ENCODE results near the gene HINT3.
"Not testable (repeated sequence)": the region's sequence is repeated elsewhere in the genome, so short reads cannot be mapped to it uniquely, and the experiment has no call there.

The HINT3 gene

GRCh38 chr6:125963817-125964216 lies 7.2 kb downstream of the HINT3 start:
- DNase-seq: no peak

- no peak for DNase-seq
Observed at GRCh38 chr6:125966569-125966968, 10.0 kb downstream of the HINT3 start.

- no peak for DNase-seq
Observed at GRCh38 chr6:125968493-125968892, 11.9 kb downstream of the HINT3 start.

GRCh38 chr6:125970760-125971159 lies 14.2 kb downstream of the HINT3 start:
- no peak for DNase-seq

- not testable (repeated sequence) for DNase-seq
Observed at GRCh38 chr6:125972478-125972877, 15.9 kb downstream of the HINT3 start.

GRCh38 chr6:125974214-125974866 lies 17.8 kb downstream of the HINT3 start:
- peak; percentile 53 for DNase-seq

GRCh38 chr6:125979101-125979500 lies 22.5 kb downstream of the HINT3 start:
- DNase-seq: no peak

GRCh38 chr6:125981571-125982185 lies 25.1 kb downstream of the HINT3 start:
- DNase-seq: no peak

- no peak for DNase-seq
Observed at GRCh38 chr6:125983246-125983945, 26.8 kb downstream of the HINT3 start.

GRCh38 chr6:125984311-125984710 lies 27.7 kb downstream of the HINT3 start:
- DNase-seq: no peak

- no peak for DNase-seq
Observed at GRCh38 chr6:125985522-125985921, 29.0 kb downstream of the HINT3 start.

GRCh38 chr6:125985979-125986300 lies 29.4 kb downstream of the HINT3 start:
- no peak for DNase-seq

- peak; percentile 89 for DNase-seq
Observed at GRCh38 chr6:125986301-125987025, 29.9 kb downstream of the HINT3 start, which contains the start of gene TRMT11. TSS of gene TRMT11 (plus strand) at chr6:125986540. CDS start at chr6:125986551, 11 bp downstream.

GRCh38 chr6:125987026-125987617 lies 30.6 kb downstream of the HINT3 start:
- peak; percentile 33 for DNase-seq

GRCh38 chr6:125988280-125988679 lies 31.7 kb downstream of the HINT3 start:
- no peak for DNase-seq

- DNase-seq: no peak
Observed at GRCh38 chr6:125989631-125990030, 33.1 kb downstream of the HINT3 start.

GRCh38 chr6:125991653-125992052 lies 35.1 kb downstream of the HINT3 start:
- DNase-seq: no peak

GRCh38 chr6:125994670-125995488 lies 38.3 kb downstream of the HINT3 start:
- no peak for DNase-seq

- peak; percentile 80 for DNase-seq
Observed at GRCh38 chr6:125995972-125996580, 39.5 kb downstream of the HINT3 start.

- no peak for DNase-seq
Observed at GRCh38 chr6:126002755-126003679, 46.4 kb downstream of the HINT3 start.

GRCh38 chr6:126007800-126008199 lies 51.2 kb downstream of the HINT3 start:
- DNase-seq: no peak
